ENCODE measurements around the gene CEP44.

Gene CEP44

DNA sequence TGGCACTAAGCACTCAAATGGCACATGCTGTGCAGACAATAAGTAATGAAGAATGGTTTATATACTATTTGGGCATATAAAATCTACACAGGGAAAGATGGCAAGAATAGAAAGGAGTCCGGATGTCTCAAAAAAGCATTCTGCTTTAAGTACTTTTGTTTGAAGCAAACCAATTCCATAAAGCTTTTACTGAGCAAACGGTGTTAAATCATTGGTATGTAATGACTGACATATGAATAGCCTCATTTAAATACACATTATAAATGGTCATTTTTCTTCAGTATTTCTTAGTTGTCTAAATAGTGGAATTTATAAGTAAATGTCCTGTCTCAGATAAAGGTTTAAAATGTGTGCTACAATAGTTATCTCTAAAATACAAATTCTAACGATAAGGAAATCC, 6.3 kb upstream of the CEP44 start:
- H3K9ac ChIP-seq (ENCODE audit: low read depth, low read length), result no peak overlapping the region
- DNase-seq, result no peak
- no peak overlapping the region for H3K4me2 ChIP-seq (ENCODE audit: insufficient read depth, low read length)
- no peak overlapping the region for H3K4me3 ChIP-seq (ENCODE audit: low read depth in 1 of 2, low read length in 2 of 2)
- no peak overlapping the region for H2AFZ ChIP-seq (ENCODE audit: low read depth, low read length)
- TF ChIP-seq, protein P1, sequence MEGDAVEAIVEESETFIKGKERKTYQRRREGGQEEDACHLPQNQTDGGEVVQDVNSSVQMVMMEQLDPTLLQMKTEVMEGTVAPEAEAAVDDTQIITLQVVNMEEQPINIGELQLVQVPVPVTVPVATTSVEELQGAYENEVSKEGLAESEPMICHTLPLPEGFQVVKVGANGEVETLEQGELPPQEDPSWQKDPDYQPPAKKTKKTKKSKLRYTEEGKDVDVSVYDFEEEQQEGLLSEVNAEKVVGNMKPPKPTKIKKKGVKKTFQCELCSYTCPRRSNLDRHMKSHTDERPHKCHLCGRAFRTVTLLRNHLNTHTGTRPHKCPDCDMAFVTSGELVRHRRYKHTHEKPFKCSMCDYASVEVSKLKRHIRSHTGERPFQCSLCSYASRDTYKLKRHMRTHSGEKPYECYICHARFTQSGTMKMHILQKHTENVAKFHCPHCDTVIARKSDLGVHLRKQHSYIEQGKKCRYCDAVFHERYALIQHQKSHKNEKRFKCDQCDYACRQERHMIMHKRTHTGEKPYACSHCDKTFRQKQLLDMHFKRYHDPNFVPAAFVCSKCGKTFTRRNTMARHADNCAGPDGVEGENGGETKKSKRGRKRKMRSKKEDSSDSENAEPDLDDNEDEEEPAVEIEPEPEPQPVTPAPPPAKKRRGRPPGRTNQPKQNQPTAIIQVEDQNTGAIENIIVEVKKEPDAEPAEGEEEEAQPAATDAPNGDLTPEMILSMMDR (IDR thresholded peaks at IDR 0.05; ENCODE audit: borderline replicate concordance, extremely low read depth, low read length, poor library complexity, severe bottlenecking), result no peak
- TF ChIP-seq EZH2 (IDR thresholded peaks at IDR 0.05; ENCODE audit: borderline replicate concordance, low read depth, low read length, severe bottlenecking), result no peak
- H4K20me1 ChIP-seq (ENCODE audit: insufficient read depth, low read length), result peaks cover 2% of the 10 kb centered on the region; the same call in 1 of the 2 replicates
- H3K4me1 ChIP-seq (ENCODE audit: insufficient read depth, low read length), result peaks cover 27% of the 10 kb centered on the region
- H3K36me3 ChIP-seq (ENCODE audit: insufficient read depth, low read length), result peaks cover 4% of the 10 kb centered on the region; the same call in 1 of the 2 replicates
- H3K9me3 ChIP-seq (ENCODE audit: insufficient read depth, low read length, severe bottlenecking), result no peaks in the 10 kb centered on the region
- ATAC-seq (ENCODE audit: insufficient read depth, low read depth), result no peak
- H3K27me3 ChIP-seq (ENCODE audit: insufficient read depth, low read length, poor library complexity), result no peaks in the 10 kb centered on the region
- H3K27ac ChIP-seq (ENCODE audit: low read length), result no peak overlapping the region
- H3K79me2 ChIP-seq (ENCODE audit: insufficient read depth, low read length), result peaks cover 87% of the 10 kb centered on the region

DNA sequence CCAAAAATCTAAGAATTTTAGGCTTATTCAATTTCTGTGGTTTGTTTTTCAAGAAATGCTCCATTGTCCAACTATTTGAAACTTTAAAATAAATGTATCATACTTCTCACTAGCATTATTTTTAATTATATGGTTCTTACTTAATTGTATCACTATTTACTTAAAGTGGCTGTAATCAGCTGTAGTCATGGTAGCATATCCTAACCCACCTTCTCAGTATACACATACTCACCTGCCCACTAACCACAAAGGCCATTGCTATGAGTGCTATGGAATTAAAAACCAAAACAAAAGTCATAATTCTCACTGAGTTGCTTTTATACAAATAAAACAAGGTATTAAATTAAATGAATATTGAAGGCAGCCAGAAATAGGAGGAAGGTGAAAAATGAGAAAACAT, 5.2 kb upstream of the CEP44 start:
- no peak for TF ChIP-seq EZH2 (IDR thresholded peaks at IDR 0.05; ENCODE audit: borderline replicate concordance, low read depth, low read length, severe bottlenecking)
- TF ChIP-seq, protein P1 (IDR thresholded peaks at IDR 0.05; ENCODE audit: borderline replicate concordance, extremely low read depth, low read length, poor library complexity, severe bottlenecking), result no peak
- Histone ChIP-seq H3K9me3 (ENCODE audit: insufficient read depth, low read length, severe bottlenecking) (no peaks in the 10 kb centered on the region), H4K20me1 (ENCODE audit: insufficient read depth, low read length) (peaks cover 2% of the 10 kb centered on the region; the same call in 1 of the 2 replicates), H3K36me3 (ENCODE audit: insufficient read depth, low read length) (peaks cover 4% of the 10 kb centered on the region; the same call in 1 of the 2 replicates), H3K4me3 (ENCODE audit: low read depth in 1 of 2, low read length in 2 of 2) (no peak overlapping the region), H3K27ac (ENCODE audit: low read length) (no peak overlapping the region), H3K4me1 (ENCODE audit: insufficient read depth, low read length) (peaks cover 30% of the 10 kb centered on the region), H2AFZ (ENCODE audit: low read depth, low read length) (no peak overlapping the region), H3K27me3 (ENCODE audit: insufficient read depth, low read length, poor library complexity) (no peaks in the 10 kb centered on the region), H3K79me2 (ENCODE audit: insufficient read depth, low read length) (peaks cover 87% of the 10 kb centered on the region), H3K4me2 (ENCODE audit: insufficient read depth, low read length) (no peak overlapping the region), H3K9ac (ENCODE audit: low read depth, low read length) (no peak overlapping the region)
- ATAC-seq (ENCODE audit: insufficient read depth, low read depth) (no peak), DNase-seq (no peak)

DNA sequence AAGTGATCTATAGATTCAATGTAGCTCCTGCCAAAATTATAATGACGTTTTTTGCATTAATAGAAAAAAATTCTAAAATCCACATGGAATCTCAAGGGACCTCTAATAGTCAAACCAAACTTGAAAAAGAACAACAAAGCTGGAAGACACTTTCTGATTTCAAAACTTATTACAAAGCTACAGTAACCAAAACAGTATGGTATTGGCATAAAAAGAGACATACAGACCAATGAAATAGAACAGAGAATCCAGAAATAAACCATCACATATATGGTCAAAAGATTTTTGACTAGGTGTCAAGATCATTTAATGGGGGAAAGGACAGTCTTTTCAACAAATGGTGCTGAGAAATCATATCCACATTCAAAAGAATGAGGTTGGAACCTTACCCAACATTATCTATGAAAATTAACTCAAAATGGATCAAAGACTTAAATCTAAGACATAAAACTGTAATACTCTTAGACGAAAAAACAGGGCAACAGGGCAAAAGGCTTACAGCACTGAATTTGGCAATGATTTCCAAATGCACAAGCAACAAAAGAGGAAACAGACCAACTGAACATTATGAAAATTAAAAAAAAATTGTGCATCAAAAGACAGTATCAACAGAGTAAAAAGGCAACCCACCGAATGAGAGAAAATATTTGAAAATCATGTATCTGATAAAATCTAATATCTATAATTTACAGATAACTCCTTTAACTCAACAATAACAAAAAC, 4.1 kb upstream of the CEP44 start:
- no peak overlapping the region for H2AFZ ChIP-seq (ENCODE audit: low read depth, low read length)
- no peak overlapping the region for H3K4me2 ChIP-seq (ENCODE audit: insufficient read depth, low read length)
- H3K4me1 ChIP-seq (ENCODE audit: insufficient read depth, low read length), result peaks cover 31% of the 10 kb centered on the region
- H3K27me3 ChIP-seq (ENCODE audit: insufficient read depth, low read length, poor library complexity), result no peaks in the 10 kb centered on the region
- peaks cover 87% of the 10 kb centered on the region for H3K79me2 ChIP-seq (ENCODE audit: insufficient read depth, low read length)
- H3K27ac ChIP-seq (ENCODE audit: low read length), result no peak overlapping the region
- TF ChIP-seq, protein P1 (IDR thresholded peaks at IDR 0.05; ENCODE audit: borderline replicate concordance, extremely low read depth, low read length, poor library complexity, severe bottlenecking), result no peak
- TF ChIP-seq EZH2 (IDR thresholded peaks at IDR 0.05; ENCODE audit: borderline replicate concordance, low read depth, low read length, severe bottlenecking), result no peak
- H3K36me3 ChIP-seq (ENCODE audit: insufficient read depth, low read length), result peaks cover 4% of the 10 kb centered on the region; the same call in 1 of the 2 replicates
- DNase-seq, result no peak
- no peak overlapping the region for H3K9ac ChIP-seq (ENCODE audit: low read depth, low read length)
- no peak overlapping the region for H3K4me3 ChIP-seq (ENCODE audit: low read depth in 1 of 2, low read length in 2 of 2)
- H4K20me1 ChIP-seq (ENCODE audit: insufficient read depth, low read length), result no peaks in the 10 kb centered on the region; the same call in 1 of the 2 replicates
- no peaks in the 10 kb centered on the region for H3K9me3 ChIP-seq (ENCODE audit: insufficient read depth, low read length, severe bottlenecking)
- ATAC-seq (ENCODE audit: insufficient read depth, low read depth), result no peak

Measured in DND-41 (cell line).